ENCODE measurements around the gene MCC. TPM values are rescaled to one million over a fixed set of nuclear protein-coding genes. Genes with fewer than 3 reads are reported as not detected.

The MCC gene
- total RNA-seq, 5 donors from 2014 or later (not counting 1 experiment from before 2014, with no cell fraction given): 2.6 to 8.3 (median 6.3) TPM

GRCh38 chr5:113250341-113250953 lies 237.8 kb downstream of the MCC start:
- Mint-ChIP-seq H3K4me1 (no peaks in the 10 kb centered on the region), H3K4me3 (no peak overlapping the region), H3K27me3 (peaks cover 7 to 11% of the 10 kb centered on the region in 2 donors), H3K9me3 (no peaks in the 10 kb centered on the region), H3K27ac (no peak overlapping the region), H3K36me3 (peaks cover 9% of the 10 kb centered on the region)
- ChIA-PET POLR2A (no interaction called here), CTCF (no interaction called here)
- Histone ChIP-seq H3K27ac (ENCODE audit: low read length) (no peak overlapping the region), H3K27me3 (replicated peaks in 1 of 2; ENCODE audit: control insufficient read depth in 2 of 2, extremely low read depth in 1 of 2, insufficient read depth in 2 of 2, low read length in 1 of 2) (no peaks in the 10 kb centered on the region), H3K36me3 (ENCODE audit: control insufficient read depth in 2 of 2, extremely low read depth in 1 of 2, insufficient read depth in 1 of 2, low read length in 1 of 2) (no peaks in the 10 kb centered on the region), H3K4me1 (ENCODE audit: control insufficient read depth in 1 of 2, extremely low read depth in 1 of 2, insufficient read depth in 2 of 2, low read length in 2 of 2) (no peaks in the 10 kb centered on the region), H3K4me3 (ENCODE audit: control insufficient read depth in 1 of 2, extremely low read depth in 1 of 2, low read length in 1 of 2) (no peak overlapping the region), H3K9me3 (no peaks in the 10 kb centered on the region)
- 20% methylated on average over 1 of the region's 7 CpGs for WGBS (ENCODE audit: insufficient coverage)
- DNase-seq (no peak), ATAC-seq (replicated peaks in 1 of 4) (no peak)

- DNase-seq (no peak), ATAC-seq (replicated peaks in 1 of 4) (no peak)
- Mint-ChIP-seq H3K36me3 (peaks cover 9% of the 10 kb centered on the region), H3K27me3 (peaks cover 4 to 7% of the 10 kb centered on the region in 2 donors), H3K4me3 (no peak overlapping the region), H3K9me3 (no peaks in the 10 kb centered on the region), H3K27ac (no peak overlapping the region), H3K4me1 (no peaks in the 10 kb centered on the region)
- 100% methylated on average over 1 of the region's 1 CpG for WGBS (ENCODE audit: insufficient coverage)
- Histone ChIP-seq H3K27ac (ENCODE audit: low read length) (no peak overlapping the region), H3K4me3 (ENCODE audit: control insufficient read depth in 1 of 2, extremely low read depth in 1 of 2, low read length in 1 of 2) (no peak overlapping the region), H3K36me3 (ENCODE audit: control insufficient read depth in 2 of 2, extremely low read depth in 1 of 2, insufficient read depth in 1 of 2, low read length in 1 of 2) (no peaks in the 10 kb centered on the region), H3K9me3 (no peaks in the 10 kb centered on the region), H3K27me3 (replicated peaks in 1 of 2; ENCODE audit: control insufficient read depth in 2 of 2, extremely low read depth in 1 of 2, insufficient read depth in 2 of 2, low read length in 1 of 2) (no peaks in the 10 kb centered on the region), H3K4me1 (ENCODE audit: control insufficient read depth in 1 of 2, extremely low read depth in 1 of 2, insufficient read depth in 2 of 2, low read length in 2 of 2) (no peaks in the 10 kb centered on the region)
- ChIA-PET POLR2A (no interaction called here), CTCF (no interaction called here)
Measured at GRCh38 chr5:113249206-113249605, 239.0 kb downstream of the MCC start.

DNA sequence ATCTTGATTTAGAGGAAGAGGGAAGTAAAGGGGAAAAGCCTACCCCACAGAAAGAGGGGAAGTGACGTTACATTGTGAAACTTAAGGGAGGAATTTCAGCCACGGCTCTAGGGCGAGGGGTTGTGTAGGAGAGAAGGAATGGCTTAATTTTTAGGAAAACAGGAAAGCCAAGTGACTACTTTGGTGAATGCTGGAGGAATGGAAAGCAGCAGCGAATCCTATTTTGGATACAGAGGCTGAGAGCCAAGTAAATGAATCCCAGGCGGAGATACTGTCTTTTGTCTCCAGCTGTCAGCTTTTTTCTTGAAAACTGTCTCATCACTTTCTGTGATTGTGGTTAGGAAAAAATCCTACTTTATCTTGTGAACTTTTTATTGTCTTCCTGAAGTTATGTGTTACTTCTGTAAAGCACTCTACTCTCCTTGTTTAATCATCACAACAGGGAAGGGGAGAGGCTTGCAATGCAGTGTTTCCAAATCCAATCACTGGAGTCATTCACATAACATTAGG lies 241.8 kb downstream of the MCC start:
- DNase-seq: no peak
- WGBS (ENCODE audit: insufficient coverage): 77% methylated on average over 5 of the region's 5 CpGs
- no peak overlapping the region for H3K4me3 ChIP-seq (ENCODE audit: control insufficient read depth in 1 of 2, extremely low read depth in 1 of 2, low read length in 1 of 2)
- Mint-ChIP-seq H3K27ac (no peak overlapping the region), H3K4me1 (peaks cover 0 to 2% (median 0%) of the 10 kb centered on the region in 3 donors), H3K36me3 (peaks cover 9% of the 10 kb centered on the region), H3K9me3 (no peaks in the 10 kb centered on the region), H3K27me3 (peaks cover 4 to 7% of the 10 kb centered on the region in 2 donors), H3K4me3 (no peak overlapping the region)
- no peaks in the 10 kb centered on the region for H3K36me3 ChIP-seq (ENCODE audit: control insufficient read depth in 2 of 2, extremely low read depth in 1 of 2, insufficient read depth in 1 of 2, low read length in 1 of 2)
- no peaks in the 10 kb centered on the region for H3K27me3 ChIP-seq (replicated peaks in 1 of 2; ENCODE audit: control insufficient read depth in 2 of 2, extremely low read depth in 1 of 2, insufficient read depth in 2 of 2, low read length in 1 of 2)
- ChIA-PET POLR2A (no interaction called here), CTCF (no interaction called here)
- no peaks in the 10 kb centered on the region for H3K4me1 ChIP-seq (ENCODE audit: control insufficient read depth in 1 of 2, extremely low read depth in 1 of 2, insufficient read depth in 2 of 2, low read length in 2 of 2)
- no peak overlapping the region for H3K27ac ChIP-seq (ENCODE audit: low read length)
- H3K9me3 ChIP-seq: no peaks in the 10 kb centered on the region
- no peak for ATAC-seq (replicated peaks in 1 of 4)

DNA sequence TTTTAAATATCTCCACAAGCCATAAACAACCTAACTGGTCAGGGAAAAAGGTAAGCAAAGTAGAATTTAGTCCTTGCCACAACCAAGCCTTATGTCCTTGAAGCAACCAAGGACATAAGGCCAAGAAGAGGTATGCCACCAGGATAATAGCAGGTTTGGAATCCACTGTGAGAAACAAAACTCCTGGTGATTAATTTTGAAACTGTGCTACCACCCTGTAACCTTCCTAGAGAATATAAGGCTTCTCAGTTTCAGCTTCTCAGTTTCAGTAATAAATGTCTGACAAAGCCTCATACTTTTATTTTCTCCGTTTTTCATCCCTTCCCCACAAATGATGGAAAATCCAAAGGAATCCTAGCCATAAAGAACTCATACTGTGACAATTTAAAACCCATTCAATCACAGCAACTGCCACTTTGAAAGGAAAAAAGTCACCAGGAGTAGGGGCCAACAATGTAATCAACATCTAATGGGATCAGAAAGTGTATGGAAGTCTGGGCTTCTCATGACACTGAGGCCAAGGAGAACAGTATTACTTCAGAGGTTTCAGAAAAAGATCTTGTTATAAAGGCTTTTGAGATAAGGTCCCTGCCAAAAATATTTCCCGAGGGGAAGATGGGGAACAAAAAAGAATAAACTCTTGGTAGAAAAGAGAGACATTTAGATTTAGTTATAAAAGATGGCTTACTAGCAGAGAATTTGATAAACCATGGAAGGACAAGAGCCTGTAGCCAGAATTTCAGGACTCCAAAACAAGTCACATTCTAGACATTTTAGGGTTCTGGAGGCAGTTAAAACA lies 242.6 kb downstream of the MCC start:
- H3K4me3 ChIP-seq (ENCODE audit: control insufficient read depth in 1 of 2, extremely low read depth in 1 of 2, low read length in 1 of 2): no peak overlapping the region
- peaks cover 4 to 7% of the 10 kb centered on the region in 2 donors for H3K27me3 Mint-ChIP-seq
- peaks cover 9% of the 10 kb centered on the region for H3K36me3 Mint-ChIP-seq
- DNase-seq: no peak
- no peak overlapping the region for H3K4me3 Mint-ChIP-seq
- no peak overlapping the region for H3K27ac ChIP-seq (ENCODE audit: low read length)
- no peaks in the 10 kb centered on the region for H3K36me3 ChIP-seq (ENCODE audit: control insufficient read depth in 2 of 2, extremely low read depth in 1 of 2, insufficient read depth in 1 of 2, low read length in 1 of 2)
- peaks cover 0 to 2% (median 0%) of the 10 kb centered on the region in 3 donors for H3K4me1 Mint-ChIP-seq
- CTCF ChIA-PET: interaction anchor here in 1 of 2 donors (0.5 kb wide), 1 partner anchor 43 kb away, joined by 5 read pairs; no protein-coding TSS in a partner anchor
- H3K9me3 ChIP-seq: no peaks in the 10 kb centered on the region
- POLR2A ChIA-PET: no interaction called here
- no peak for ATAC-seq (replicated peaks in 1 of 4)
- no peaks in the 10 kb centered on the region for H3K27me3 ChIP-seq (replicated peaks in 1 of 2; ENCODE audit: control insufficient read depth in 2 of 2, extremely low read depth in 1 of 2, insufficient read depth in 2 of 2, low read length in 1 of 2)
- H3K27ac Mint-ChIP-seq: no peak overlapping the region
- H3K4me1 ChIP-seq (ENCODE audit: control insufficient read depth in 1 of 2, extremely low read depth in 1 of 2, insufficient read depth in 2 of 2, low read length in 2 of 2): no peaks in the 10 kb centered on the region
- H3K9me3 Mint-ChIP-seq: no peaks in the 10 kb centered on the region
- WGBS (ENCODE audit: insufficient coverage): 89% methylated on average over 1 of the region's 2 CpGs

GRCh38 chr5:113244966-113245365 lies 243.3 kb downstream of the MCC start:
- no peaks in the 10 kb centered on the region for H3K27me3 ChIP-seq (replicated peaks in 1 of 2; ENCODE audit: control insufficient read depth in 2 of 2, extremely low read depth in 1 of 2, insufficient read depth in 2 of 2, low read length in 1 of 2)
- H3K4me1 ChIP-seq (ENCODE audit: control insufficient read depth in 1 of 2, extremely low read depth in 1 of 2, insufficient read depth in 2 of 2, low read length in 2 of 2): no peaks in the 10 kb centered on the region
- H3K9me3 Mint-ChIP-seq: no peaks in the 10 kb centered on the region
- no peaks in the 10 kb centered on the region for H3K9me3 ChIP-seq
- no peak overlapping the region for H3K27ac ChIP-seq (ENCODE audit: low read length)
- no peak overlapping the region for H3K4me3 Mint-ChIP-seq
- no peak overlapping the region for H3K27ac Mint-ChIP-seq
- CTCF ChIA-PET: no interaction called here
- ATAC-seq (replicated peaks in 1 of 4) (no peak), DNase-seq (no peak)
- peaks cover 9% of the 10 kb centered on the region for H3K36me3 Mint-ChIP-seq
- no peak overlapping the region for H3K4me3 ChIP-seq (ENCODE audit: control insufficient read depth in 1 of 2, extremely low read depth in 1 of 2, low read length in 1 of 2)
- H3K4me1 Mint-ChIP-seq: peaks cover 0 to 2% (median 0%) of the 10 kb centered on the region in 3 donors
- whole genome bisulfite sequencing (ENCODE audit: insufficient coverage): 83% methylated on average over 9 of the region's 9 CpGs
- peaks cover 4 to 7% of the 10 kb centered on the region in 2 donors for H3K27me3 Mint-ChIP-seq
- no peaks in the 10 kb centered on the region for H3K36me3 ChIP-seq (ENCODE audit: control insufficient read depth in 2 of 2, extremely low read depth in 1 of 2, insufficient read depth in 1 of 2, low read length in 1 of 2)
- POLR2A ChIA-PET: no interaction called here

DNA sequence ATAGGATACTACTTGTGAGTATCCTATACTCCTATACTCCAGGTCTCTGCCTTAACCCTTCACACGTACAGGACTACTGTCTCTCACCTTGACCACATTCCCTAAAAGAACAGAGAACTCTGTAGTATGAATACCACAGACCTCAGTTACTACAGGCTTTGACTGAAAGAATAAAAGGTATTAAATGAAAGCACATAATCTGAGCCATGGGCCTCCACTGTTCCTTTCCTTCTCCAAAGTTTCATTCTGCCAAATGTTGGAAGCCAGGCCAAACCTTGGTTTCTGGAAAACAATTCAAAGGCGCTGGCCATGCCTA lies 244.9 kb downstream of the MCC start:
- 50% methylated on average over 1 of the region's 2 CpGs for WGBS (ENCODE audit: insufficient coverage)
- CTCF ChIA-PET: no interaction called here

More for the DNA sequence above, 244.9 kb downstream of the MCC start:
- H3K4me1 Mint-ChIP-seq: peaks cover 0 to 2% (median 0%) of the 10 kb centered on the region in 3 donors
- H3K4me3 Mint-ChIP-seq: no peak overlapping the region
- ATAC-seq (replicated peaks in 1 of 4) (no peak), DNase-seq (no peak)
- POLR2A ChIA-PET: no interaction called here
- no peak overlapping the region for H3K4me3 ChIP-seq (ENCODE audit: control insufficient read depth in 1 of 2, extremely low read depth in 1 of 2, low read length in 1 of 2)
- no peak overlapping the region for H3K27ac Mint-ChIP-seq
- H3K27me3 ChIP-seq (replicated peaks in 1 of 2; ENCODE audit: control insufficient read depth in 2 of 2, extremely low read depth in 1 of 2, insufficient read depth in 2 of 2, low read length in 1 of 2): no peaks in the 10 kb centered on the region
- H3K9me3 ChIP-seq: no peaks in the 10 kb centered on the region
- no peaks in the 10 kb centered on the region for H3K36me3 Mint-ChIP-seq
- no peaks in the 10 kb centered on the region for H3K4me1 ChIP-seq (ENCODE audit: control insufficient read depth in 1 of 2, extremely low read depth in 1 of 2, insufficient read depth in 2 of 2, low read length in 2 of 2)
- no peaks in the 10 kb centered on the region for H3K36me3 ChIP-seq (ENCODE audit: control insufficient read depth in 2 of 2, extremely low read depth in 1 of 2, insufficient read depth in 1 of 2, low read length in 1 of 2)
- H3K27ac ChIP-seq (ENCODE audit: low read length): no peak overlapping the region
- H3K27me3 Mint-ChIP-seq: peaks cover 0 to 7% of the 10 kb centered on the region in 2 donors
- no peaks in the 10 kb centered on the region for H3K9me3 Mint-ChIP-seq
